ENCODE data around the gene LONP1. TPM values are rescaled to one million over a fixed set of nuclear protein-coding genes. Genes with fewer than 3 reads are reported as not detected.

The LONP1 gene
- total RNA-seq, 4 donors from 2014 or later = 42.1 to 57.4 (median 47.7) TPM

- H3K9me3 ChIP-seq = no peaks in the 10 kb centered on the region
- no peak overlapping the region for H3K4me3 ChIP-seq
- peaks cover 32% of the 10 kb centered on the region for H3K4me1 ChIP-seq
- no peaks in the 10 kb centered on the region for H3K27me3 ChIP-seq
- TF ChIP-seq POLR2A (IDR thresholded peaks at IDR 0.05) = no peak
- no peak overlapping the region for H3K27ac ChIP-seq
- no peak for DNase-seq (ENCODE audit: low spot score in 2 of 2)
- H3K36me3 ChIP-seq = peaks cover 16% of the 10 kb centered on the region
- WGBS = 74% methylated on average over 8 of the region's 8 CpGs
These were observed 2.6 kb downstream of the LONP1 start for GRCh38 chr19:5717215-5717935.

- no peaks in the 10 kb centered on the region for H3K9me3 ChIP-seq
- peaks cover 41% of the 10 kb centered on the region for H3K36me3 ChIP-seq
- no peak overlapping the region for H3K27ac ChIP-seq
- H3K4me3 ChIP-seq = no peak overlapping the region
- H3K4me1 ChIP-seq = peaks cover 25% of the 10 kb centered on the region
- H3K27me3 ChIP-seq = no peaks in the 10 kb centered on the region
- WGBS = 76% methylated on average over 10 of the region's 10 CpGs
- no peak for DNase-seq (ENCODE audit: low spot score in 2 of 2)
- TF ChIP-seq EP300 (IDR thresholded peaks at IDR 0.05) (no peak), CTCF (IDR thresholded peaks at IDR 0.05) (no peak), POLR2A (IDR thresholded peaks at IDR 0.05) (no peak), POLR2AphosphoS5 (IDR thresholded peaks at IDR 0.05) (no peak)
These were observed 5.1 kb downstream of the LONP1 start for GRCh38 chr19:5714816-5715215.

- H3K36me3 ChIP-seq = peaks cover 53% of the 10 kb centered on the region
- no peak overlapping the region for H3K4me3 ChIP-seq
- DNase-seq (ENCODE audit: low spot score in 2 of 2) = no peak
- H3K4me1 ChIP-seq = peaks cover 10% of the 10 kb centered on the region
- WGBS = 96% methylated on average over 9 of the region's 9 CpGs
- TF ChIP-seq POLR2AphosphoS5 (IDR thresholded peaks at IDR 0.05) = no peak
- TF ChIP-seq CTCF (IDR thresholded peaks at IDR 0.05) = no peak
- no peak for TF ChIP-seq EP300 (IDR thresholded peaks at IDR 0.05)
- no peak for TF ChIP-seq POLR2A (IDR thresholded peaks at IDR 0.05)
- H3K27ac ChIP-seq = no peak overlapping the region
- no peaks in the 10 kb centered on the region for H3K9me3 ChIP-seq
- H3K27me3 ChIP-seq = no peaks in the 10 kb centered on the region
These were observed 6.7 kb downstream of the LONP1 start for GRCh38 chr19:5713228-5713627.

- WGBS = 90% methylated on average over 24 of the region's 25 CpGs
These were observed 8.2 kb downstream of the LONP1 start for GRCh38 chr19:5711713-5712161.

GRCh38 chr19:5711025-5711424 is 8.9 kb downstream of the LONP1 start:
- no peaks in the 10 kb centered on the region for H3K4me1 ChIP-seq
- no peak overlapping the region for H3K4me3 ChIP-seq
- H3K27me3 ChIP-seq = no peaks in the 10 kb centered on the region
- peaks cover 75% of the 10 kb centered on the region for H3K36me3 ChIP-seq
- H3K27ac ChIP-seq = no peak overlapping the region
- 97% methylated on average over 2 of the region's 8 CpGs for WGBS
- no peak for DNase-seq (ENCODE audit: low spot score in 2 of 2)
- no peak for TF ChIP-seq POLR2AphosphoS5 (IDR thresholded peaks at IDR 0.05)
- no peak for TF ChIP-seq POLR2A (IDR thresholded peaks at IDR 0.05)
- TF ChIP-seq EP300 (IDR thresholded peaks at IDR 0.05) = no peak
- no peak for TF ChIP-seq CTCF (IDR thresholded peaks at IDR 0.05)
- H3K9me3 ChIP-seq = no peaks in the 10 kb centered on the region

More at GRCh38 chr19:5711713-5712161, 8.2 kb downstream of the LONP1 start:
- no peak overlapping the region for H3K27ac ChIP-seq
- no peak overlapping the region for H3K4me3 ChIP-seq
- no peaks in the 10 kb centered on the region for H3K27me3 ChIP-seq
- no peak for DNase-seq (ENCODE audit: low spot score in 2 of 2)
- peaks cover 68% of the 10 kb centered on the region for H3K36me3 ChIP-seq
- no peaks in the 10 kb centered on the region for H3K9me3 ChIP-seq
- TF ChIP-seq CTCF (IDR thresholded peaks at IDR 0.05) (no peak), EP300 (IDR thresholded peaks at IDR 0.05) (no peak), POLR2A (IDR thresholded peaks at IDR 0.05) (no peak), POLR2AphosphoS5 (IDR thresholded peaks at IDR 0.05) (no peak)
- H3K4me1 ChIP-seq = no peaks in the 10 kb centered on the region
